Muscle of back (tissue), 11 donors: ENCODE data around the gene SLC25A48. TPM values are rescaled to one million over a fixed set of nuclear protein-coding genes. Genes with fewer than 3 reads are reported as not detected.
"Not testable (repeated sequence)": the region's sequence is repeated elsewhere in the genome, so short reads cannot be mapped to it uniquely, and the experiment has no call there.

Experiments used
- DNase-seq, 3 donors: peaks; one replicate each; pipeline versions ENCODE4 v3.0.0 to v3.0.0-alpha.2; 2013
- polyA plus RNA-seq, 10 donors: library from polyadenylated mRNA; unstranded; fragments of 120-200 nt; gene quantifications; one replicate each; pipeline ENCODE4 v1.2.1, GENCODE V29; 2013; ENCODE audit not compliant: insufficient read length in 10 of 10

The SLC25A48 gene
- polyA plus RNA-seq, 10 donors = 0.16 to 2.7 (median 0.52) TPM; not detected in 1

DNA sequence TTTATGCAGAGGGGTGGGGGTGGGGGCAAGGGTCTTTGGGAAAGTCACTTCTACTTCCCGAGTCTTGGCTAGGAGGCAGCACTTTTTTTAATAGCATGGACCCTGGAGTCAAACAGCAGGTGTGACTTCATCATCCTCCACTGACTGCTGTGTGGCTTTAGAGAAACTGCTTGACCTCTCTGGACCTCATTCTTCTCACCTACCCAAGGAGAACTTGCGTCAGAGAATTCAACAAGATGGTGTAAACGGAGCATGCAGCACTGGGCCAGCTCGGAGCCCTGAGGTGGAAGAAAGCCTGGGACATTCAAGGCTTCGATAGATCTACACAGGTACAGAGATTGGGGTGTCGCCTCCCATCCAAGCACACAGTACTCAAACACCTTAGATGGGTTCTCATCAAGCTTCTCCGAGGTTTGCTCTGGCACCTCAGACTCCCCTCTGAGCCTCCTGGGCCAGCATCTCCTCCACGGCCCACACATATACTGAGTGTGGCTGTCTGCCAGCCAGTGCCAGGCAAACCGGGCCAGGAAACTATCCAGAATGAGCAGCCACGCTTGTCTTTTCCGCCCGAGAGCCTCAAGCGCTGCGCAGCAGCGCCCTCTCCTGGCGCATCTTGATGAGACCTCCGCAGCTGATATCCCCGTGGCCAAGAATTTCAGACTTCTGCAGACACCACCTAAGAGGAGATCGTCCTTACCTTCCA, 4.6 kb upstream of the SLC25A48 start:
- peak; percentile 36 to 83 (median 81) for DNase-seq

DNA sequence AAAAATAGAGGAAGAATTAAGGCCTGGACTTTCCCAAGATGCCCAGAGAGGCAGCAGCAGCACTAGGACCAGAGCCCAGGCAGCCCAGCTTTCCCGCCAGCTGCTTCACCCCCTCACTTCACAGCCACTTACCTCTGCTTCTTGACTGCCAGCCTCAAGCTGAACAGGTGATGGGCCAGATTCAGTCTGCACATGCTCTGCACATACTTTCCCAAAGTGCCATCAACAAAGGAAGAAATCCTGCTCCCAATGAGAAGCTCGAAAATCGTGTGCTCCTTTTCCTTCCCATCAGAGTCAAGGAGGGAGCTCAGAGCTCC, 4.1 kb upstream of the SLC25A48 start:
- DNase-seq = no peak

DNA sequence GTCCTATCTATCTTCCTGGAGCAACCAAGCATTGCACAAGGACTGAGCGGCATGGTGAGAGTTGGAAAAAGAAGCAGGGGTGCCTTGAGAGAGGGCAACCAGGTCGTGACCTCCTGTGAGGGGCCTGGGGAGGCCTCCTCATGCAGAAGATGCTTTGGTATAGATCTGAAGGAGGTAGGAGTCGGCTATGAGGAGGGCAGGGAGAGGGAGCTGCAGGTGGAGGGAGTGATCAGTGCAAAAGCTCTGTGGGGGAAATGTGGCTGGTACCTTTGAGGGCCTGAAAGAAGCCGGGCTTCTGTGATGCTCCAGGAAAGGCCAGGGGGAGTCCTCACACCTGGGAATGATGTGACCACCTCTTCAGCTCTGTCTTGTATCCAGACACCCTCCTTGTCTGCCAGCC, 3.6 kb upstream of the SLC25A48 start:
- DNase-seq = no peak

DNA sequence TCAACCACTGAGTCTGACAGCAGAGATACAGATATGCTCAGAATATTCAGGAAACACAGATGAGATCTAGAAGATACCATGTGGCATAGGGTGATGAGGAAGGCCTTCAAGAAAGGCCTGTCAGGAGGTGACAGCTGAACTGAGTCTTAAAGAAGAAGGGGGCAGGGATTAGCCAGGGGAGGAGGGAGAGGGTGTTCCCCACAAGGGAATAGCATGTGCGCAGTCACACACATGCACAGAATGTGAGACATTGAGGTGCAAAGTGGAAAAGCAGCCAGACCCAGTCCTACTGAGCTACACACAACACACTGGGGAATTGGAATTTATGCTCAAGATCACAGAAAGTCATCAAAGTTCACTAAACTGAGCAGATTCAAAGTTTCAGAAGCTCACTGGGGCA, 3.0 kb upstream of the SLC25A48 start:
- no peak for DNase-seq

DNA sequence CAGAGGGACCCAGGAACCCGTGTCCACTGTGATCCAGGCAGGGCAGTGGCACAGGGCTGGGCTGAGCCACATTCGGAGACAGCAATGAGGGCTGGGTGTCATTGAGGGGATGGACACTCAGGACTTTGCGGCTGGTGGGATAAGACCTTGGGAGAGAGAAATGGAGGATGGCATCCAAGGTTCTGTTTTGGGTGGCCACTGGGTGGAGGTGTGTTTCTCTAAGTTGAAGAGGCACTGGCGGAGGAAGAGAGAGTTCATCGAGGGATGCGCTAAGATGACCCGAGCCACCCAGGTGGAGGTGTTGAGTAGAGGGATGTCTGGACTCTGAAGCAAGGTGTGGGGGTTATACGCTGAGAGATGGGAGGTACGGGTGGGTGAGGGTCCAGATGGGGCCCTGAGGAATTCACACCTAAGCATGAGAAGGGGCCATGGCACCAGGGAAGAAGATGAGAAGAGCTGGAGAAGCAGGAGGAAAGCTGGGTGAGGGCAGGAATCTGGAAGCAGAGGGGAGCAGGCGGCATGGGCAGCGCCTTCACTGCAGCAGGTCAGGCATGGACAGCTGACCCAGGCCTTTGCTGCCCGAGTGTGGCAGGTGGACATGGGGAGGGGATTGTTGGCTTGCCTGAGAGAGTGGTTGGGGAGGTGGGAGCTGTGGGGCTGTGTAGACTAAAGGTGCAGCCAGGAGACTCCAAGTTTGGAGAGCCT, 2.5 kb upstream of the SLC25A48 start:
- no peak for DNase-seq

DNA sequence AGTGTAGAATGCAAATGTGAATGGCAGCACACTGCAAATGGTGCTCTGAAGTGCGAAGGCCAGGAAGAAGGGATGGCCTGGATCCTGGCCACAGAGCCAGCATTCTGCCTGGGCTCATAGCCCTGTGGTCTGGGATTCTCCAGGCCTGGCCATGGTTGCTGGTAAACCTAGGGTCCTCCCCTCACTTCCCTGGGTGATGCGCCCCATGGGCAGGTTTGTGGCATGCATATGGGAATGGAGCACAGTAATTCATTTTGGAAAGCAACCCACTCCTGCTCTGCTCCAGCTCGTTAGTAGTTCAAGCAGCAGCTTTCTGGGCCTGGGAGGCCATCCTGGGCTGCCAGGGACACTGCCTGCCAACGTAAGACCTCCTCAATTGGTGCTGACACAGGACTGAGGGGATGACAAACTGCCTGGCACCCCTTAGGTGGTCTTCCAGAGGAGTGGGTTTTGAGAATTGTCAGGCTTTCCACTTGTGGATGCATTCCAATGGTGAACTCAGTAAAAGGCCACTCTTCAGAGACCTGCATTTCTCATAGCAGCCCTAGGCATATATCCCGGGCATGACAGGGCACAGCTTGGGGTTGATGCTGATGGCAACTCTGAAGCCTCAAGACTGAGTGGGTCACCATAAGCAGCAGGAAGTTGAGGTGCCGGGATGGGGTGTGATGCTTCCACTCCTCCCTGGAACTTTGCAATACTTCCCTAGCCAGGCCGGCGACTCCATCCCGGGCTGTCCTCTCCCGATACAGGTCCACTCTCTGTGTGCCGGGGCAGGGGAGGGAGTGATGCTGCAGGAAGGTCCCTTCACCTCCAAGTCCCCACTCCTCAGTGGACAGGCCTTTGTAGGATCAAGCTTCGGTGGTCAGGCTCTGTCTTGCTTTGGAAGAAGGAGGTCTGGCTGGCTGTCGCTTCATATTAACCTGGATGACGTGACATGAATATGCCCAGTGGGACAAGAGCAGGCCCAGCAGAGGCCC, 1.2 kb upstream of the SLC25A48 start:
- no peak for DNase-seq

DNA sequence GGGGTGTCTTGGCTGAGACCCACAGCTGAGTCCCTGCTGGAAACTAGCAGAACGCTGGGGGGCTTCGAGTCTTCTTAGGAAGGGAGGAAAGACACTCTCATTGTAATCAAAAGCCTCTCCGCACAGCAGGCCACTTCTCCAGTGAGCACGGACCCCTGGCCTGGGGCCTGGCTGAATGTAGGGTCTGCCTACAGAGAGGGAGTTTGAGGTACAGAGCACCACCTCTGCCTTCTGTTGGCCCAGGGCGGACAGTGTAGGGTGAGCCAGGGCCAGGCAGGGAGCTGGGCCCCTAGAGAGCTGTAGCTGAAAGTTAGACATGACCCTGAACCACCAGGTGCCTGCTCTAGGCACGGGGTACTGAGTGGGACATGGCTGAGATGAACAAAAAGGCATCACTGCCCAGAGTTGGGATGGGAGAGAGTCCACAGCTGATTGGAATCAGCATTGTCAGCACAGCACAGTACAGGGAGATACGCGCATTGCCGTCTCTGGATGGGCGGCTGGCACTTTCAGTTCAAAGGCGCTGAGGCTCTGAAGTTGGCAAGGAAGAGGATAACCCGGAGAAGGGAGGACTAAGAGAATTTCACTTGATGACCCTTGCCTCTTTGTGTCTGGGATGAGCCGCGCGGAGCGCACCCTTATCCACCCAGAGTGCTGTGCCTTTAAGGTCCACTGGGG, 363 bp upstream of the SLC25A48 start:
- no peak for DNase-seq

DNA sequence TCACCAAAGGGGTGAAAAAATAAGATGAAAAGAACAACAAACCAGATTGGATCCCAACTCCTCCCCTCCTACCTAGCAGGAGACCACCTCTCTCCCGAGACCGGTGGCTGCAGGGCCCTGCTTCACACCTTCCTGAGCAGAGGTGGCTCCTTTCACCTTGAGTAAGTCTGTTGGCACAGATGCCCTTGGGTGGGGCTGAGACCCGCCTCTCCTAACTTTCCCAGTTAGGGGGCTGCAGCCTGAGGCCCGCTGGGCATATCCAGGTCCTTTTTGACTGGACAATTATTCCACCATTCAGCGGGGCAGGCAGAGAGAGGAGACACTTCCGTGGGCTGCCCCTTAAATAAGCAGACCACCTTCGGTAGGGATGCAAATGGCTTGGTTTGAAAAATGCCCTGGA, 1.3 kb downstream of the SLC25A48 start:
- DNase-seq = no peak

DNA sequence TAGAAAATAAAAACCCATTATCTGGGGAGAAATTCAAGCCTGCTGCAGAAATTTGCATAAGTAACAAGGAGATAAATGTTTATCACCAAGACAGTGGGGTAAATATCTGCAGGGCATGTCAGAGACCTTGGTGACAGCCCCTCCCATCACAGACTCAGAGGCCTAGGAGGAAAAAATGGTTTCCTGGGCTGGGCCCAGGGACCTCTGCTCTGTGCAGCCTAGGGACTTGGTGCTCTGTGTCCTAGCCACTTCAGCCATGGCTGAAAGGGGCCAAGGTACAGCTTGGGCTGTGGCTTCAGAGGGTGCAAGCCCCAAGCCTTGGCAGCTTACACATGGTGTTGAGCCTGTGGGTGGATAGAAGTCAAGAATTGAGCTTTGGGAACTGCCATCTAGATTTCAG, 3.9 kb downstream of the SLC25A48 start:
- DNase-seq = not testable (repeated sequence)

DNA sequence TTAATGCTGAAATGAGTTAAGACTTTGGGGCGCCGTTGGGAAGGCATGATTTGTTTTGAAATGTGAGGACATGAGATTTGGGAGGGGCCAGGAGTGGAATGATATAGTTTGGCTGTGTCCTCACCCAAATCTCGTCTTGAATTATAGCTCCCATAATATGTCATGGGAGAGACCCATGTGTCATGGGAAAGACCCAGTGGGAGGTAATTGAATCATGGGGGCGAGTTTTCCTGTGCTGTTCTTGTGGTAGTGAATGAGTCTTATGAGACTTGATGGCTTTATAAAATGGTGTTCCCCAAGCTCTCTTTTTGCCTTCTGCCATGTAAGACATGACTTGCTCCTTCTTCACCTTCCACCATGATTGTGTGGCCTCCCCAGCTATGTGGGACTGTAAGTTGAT, 5.1 kb downstream of the SLC25A48 start:
- no peak for DNase-seq

DNA sequence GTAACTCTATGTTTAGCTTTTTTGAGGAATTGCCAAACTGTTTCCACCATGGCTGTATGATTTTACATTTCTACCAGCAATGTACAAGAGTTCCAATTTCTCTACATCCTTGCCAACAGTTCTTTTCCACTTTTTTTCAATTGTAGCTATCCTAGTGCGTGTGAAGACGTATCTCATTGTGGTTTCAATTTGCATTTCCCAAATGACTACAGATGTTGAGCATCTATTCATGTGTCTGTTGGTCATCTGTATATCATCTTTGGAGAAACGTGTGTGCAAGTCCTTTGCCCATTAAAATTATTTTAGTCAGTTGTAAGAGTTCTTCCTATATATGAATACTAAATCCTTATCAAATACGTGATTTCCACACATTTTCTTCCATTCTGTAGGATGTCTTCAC, 6.5 kb downstream of the SLC25A48 start:
- DNase-seq = no peak

DNA sequence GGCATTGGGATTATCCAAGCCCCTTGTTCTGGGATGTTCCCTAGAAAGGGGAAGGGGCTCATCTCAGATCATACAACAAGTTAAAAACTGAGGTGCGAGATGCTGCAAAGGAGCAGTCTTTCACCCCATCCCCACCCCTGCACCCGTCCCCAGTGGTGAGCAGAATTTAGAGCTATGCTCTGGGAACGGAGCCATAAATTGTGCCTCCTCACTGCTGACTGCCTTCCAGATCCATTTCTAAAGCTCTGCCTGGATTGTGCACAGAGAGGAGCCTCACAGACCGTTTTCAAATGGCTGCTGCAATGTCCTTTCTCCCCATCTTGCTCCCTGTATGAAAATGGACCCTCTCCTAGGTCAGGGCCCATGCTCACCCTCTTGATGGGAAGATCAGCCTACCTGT, 8.3 kb downstream of the SLC25A48 start:
- DNase-seq = no peak

DNA sequence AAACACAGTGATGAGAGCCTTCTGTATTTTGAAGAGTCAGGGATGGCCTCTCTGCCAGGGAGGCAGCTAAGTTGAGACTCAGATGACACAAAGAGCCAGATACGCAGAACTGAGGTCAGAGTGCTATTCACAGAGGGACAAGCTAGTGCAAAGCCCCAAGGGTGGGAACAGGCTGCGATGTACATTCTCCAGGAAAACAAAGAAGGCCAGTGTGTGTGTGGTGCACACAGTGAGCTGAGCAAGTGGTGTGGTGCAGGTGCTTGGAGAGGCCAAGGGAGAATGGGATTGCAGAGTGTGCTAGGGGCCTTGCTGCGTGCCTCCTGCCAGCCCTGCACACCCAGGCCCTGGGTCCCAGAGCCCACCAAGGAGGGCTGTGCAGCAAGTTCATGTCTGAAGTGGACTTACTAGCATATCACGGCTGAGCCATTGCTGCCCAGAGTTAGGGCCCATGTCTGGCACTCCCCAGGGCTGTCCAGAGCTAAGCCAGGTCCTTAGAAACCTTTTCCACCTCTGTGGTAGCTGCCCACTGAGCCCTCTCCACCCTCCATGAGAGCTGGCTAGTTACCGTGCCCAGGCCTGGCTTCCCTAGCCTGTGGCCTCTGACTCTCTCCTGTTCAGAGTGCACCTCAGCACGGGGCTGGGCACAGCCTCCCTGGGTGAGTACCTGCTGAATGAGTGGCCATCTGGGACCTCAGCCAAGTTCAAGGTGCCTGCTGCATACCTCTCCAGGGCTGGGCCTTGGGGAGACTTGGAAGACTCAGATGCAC, 9.3 kb downstream of the SLC25A48 start:
- no peak for DNase-seq

DNA sequence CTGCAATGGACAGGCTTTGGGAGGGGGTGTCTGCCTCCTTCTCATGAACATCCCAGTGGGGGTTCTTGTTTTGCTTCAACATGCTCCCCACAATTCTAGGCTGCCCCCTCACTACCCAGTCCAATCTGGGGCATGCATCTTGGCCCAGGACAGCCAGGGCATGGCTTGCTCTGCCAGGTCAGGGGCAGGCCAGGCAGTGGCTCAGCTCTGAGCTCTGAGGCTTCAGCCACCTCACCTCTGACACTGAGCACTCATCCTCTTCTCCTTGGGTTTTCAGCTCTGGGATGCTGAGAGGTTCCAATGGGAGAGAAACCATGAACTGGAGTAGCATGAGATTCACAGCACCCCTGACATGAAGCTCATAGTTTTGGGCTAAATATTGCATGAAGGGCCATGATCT, 11.8 kb downstream of the SLC25A48 start:
- no peak for DNase-seq

DNA sequence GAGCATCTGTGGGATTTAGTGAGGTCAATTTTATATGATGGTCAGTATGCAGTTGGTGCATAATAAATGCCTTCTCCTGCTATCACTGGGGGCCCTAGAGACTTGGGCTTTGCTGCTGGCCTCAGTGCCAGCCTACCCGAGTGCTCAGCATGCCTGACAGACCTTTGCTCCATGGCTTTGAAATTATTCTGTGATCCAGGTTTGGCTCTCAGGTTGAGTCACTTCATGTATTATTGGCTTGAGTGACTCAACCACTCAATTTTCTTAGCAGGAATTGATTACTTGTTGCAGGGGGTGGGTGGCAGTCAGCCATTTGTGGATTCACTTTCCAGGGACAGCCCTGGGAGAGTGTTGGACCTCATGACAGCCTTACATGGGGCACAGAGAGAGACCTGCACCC, 13.5 kb downstream of the SLC25A48 start:
- no peak for DNase-seq

DNA sequence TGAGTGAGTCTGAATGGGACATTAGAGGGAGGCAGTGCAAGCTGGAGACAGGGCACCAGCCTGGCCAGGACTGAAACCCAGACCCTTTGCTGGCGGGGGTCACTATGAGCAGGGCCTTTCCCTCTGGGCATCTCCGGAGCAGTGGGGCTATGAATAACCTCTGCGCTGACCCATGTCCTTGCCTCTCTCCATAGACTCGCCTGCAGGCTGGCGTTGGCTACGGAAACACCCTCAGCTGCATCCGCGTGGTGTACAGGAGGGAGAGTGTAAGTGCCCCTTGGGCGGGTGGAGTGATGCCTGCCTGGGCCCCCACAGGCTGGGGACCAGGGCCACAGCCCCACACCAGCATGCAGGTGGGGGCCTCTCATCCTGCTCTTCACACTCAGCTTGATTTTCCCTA, 15.8 kb downstream of the SLC25A48 start:
- no peak for DNase-seq

DNA sequence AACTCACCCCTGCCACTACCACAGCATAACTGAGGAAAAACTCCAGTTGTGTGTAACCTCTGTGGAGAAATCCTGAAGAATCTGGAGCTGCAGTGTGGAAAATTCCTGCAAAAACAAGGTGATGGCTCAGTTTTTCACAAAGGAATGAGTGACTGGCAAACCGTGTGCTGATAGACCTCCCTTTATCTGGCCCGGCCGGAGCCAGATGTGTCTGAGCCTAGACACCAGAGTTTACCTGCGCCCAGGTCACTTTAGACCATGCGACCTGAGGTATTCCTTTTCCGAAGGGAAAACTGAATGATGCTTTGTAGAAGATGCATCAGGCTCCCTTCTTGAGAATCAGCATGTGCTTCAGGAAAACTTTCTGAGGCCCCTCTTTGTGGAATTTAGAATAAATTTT, 16.2 kb downstream of the SLC25A48 start:
- DNase-seq = no peak

DNA sequence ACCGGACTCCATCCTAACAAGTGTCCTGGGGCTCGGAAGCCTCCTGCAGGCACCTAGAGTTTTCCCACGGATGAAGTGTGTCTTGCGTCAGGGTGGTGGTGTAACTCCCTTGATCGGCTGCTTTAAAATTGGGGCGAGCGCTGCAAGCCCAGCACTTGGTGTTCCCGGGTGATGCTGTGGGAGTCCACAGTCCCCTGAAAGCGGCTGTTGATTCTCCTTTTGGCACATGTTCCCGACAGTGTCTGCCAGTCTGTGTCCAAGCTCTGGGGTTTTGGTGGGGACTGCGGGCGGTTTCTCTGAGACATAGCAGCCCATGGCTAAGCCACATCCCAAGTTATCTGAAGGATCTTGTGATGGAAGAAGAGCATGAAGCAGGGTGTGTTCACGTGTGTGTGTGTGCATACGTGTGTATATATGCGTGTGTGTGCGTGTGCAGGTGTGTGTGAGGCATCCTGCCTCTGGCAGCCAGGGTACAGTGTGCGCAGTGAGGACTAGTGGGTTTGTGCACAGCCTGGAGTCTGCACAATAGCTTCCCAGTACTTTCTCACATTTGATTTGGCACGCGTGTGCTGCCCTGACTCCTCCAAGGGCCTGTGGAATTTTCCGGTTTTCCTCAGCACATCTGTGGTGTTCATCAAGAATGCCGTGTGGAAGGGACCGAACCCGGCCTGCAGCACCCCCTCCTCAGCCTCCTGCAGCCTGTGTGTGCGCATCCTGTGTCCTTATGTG, 16.9 kb downstream of the SLC25A48 start:
- DNase-seq = peak in 1 of 3 donors; percentile 46

DNA sequence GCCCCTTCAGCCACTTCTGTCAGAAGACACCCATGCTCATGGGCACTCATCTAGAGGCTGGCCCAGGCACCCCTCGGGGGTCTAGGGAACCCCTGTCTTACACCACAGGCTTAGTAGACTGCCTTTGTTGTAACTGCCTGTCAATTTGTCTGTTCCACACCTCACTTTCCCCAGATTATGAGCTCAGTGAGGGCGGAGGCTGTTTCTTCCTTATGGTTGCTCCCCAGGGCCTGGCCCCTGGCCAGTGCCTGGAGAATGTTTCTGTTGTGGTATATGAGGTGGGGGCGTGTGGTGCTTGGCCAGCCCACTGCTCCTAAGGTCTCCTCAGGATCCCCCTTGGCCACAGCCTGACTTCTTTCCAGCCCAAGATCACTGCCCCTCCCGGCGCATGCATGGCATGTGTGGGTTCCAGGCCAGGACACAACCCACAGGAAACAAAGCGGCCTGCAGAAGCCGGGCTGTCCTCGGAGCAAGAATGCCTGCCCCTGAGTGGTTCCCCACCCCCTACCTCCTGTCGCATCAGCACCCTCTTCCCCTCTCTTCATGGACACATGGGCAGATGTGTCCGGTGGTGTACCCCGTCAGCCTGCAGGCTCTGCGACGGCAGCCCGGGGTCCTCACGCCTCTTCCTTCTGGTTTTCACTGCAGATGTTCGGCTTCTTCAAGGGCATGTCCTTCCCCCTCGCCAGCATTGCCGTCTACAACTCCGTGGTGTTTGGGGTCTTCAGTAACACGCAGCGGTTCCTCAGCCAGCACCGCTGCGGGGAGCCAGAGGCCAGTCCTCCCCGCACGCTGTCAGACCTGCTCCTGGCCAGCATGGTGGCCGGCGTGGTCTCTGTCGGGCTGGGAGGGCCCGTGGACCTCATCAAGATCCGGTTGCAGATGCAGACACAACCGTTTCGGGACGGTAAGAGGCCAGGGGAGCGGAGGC, 17.7 kb downstream of the SLC25A48 start:
- no peak for DNase-seq
